Heart right ventricle (tissue), 16 donors: ENCODE data around the gene HLA-A. TPM values are rescaled to one million over a fixed set of nuclear protein-coding genes. Genes with fewer than 3 reads are reported as not detected.

ENCODE experiments used
- ATAC-seq, 8 donors: fragments of 200-7000 bp; cut with Tn5 transposase; one replicate each; pipeline ENCODE4 v1.9.1; 2020; ENCODE audit warnings: mild to moderate bottlenecking in 8 of 8, moderate library complexity in 8 of 8, moderate number of reproducible peaks in 1 of 8
- DNase-seq, 2 donors: peaks; one replicate each; pipeline ENCODE4 v3.0.0-alpha.2; 2020
- H3K27ac ChIP-seq, 10 donors: fragments of 200-600 bp; sonication (generic) in 2 of 10; one replicate each; pipeline versions ENCODE4 v1.5.0 to v1.8.0; 2020 to 2022; ENCODE audit warnings: mild to moderate bottlenecking in 3 of 10
- H3K27me3 ChIP-seq, 7 donors: fragments of 200-600 bp; one replicate each; pipeline ENCODE4 v1.8.0; 2021 to 2022; ENCODE audit warnings: mild to moderate bottlenecking in 2 of 7
- H3K36me3 ChIP-seq, 9 donors: fragments of 200-600 bp; sonication (generic) in 1 of 9; one replicate each; pipeline versions ENCODE4 v1.5.0 to v1.8.0; 2020 to 2022; ENCODE audit warnings: mild to moderate bottlenecking in 2 of 9
- H3K4me1 ChIP-seq, 9 donors: fragments of 200-600 bp; sonication (generic) in 1 of 9; one replicate each; pipeline versions ENCODE4 v1.5.0 to v1.8.0; 2020 to 2022; ENCODE audit warnings: mild to moderate bottlenecking in 4 of 9
- H3K4me3 ChIP-seq, 10 donors: fragments of 200-600 bp; sonication (generic) in 2 of 10; one replicate each; pipeline versions ENCODE4 v1.5.0 to v1.8.0; 2020 to 2022; ENCODE audit warnings: mild to moderate bottlenecking in 7 of 10, moderate library complexity in 2 of 10
- H3K9me3 ChIP-seq, 11 donors: fragments of 200-600 bp in 10 of 11; sonication (generic) in 2 of 11; one replicate each; pipeline versions ENCODE4 v1.5.0 to v1.8.0; 2013 to 2022; ENCODE audit warnings: mild to moderate bottlenecking in 2 of 11, control low read depth in 1 of 11, moderate library complexity in 1 of 11
- WGBS, 2 donors: extraction: QIAGEN DNeasy Blood & Tissue Kit; methylation state at CpG; one replicate each; pipeline ENCODE4 v1.1.7; 2013; ENCODE audit warnings: inconsistent platforms in 1 of 2; 5-methylcytosine and 5-hydroxymethylcytosine counted together
- intact Hi-C, 10 donors: fragments of 100-400 bp; cut with DNase I; formaldehyde crosslinking; loops; one replicate each; pipeline versions ENCODE4 v1.11.1 to v1.14.2; 2022
- polyA plus RNA-seq, 2 donors: library from polyadenylated mRNA; stranded (reverse); fragments of 200-250 nt; gene quantifications; one replicate each; pipeline ENCODE4 v1.2.3, GENCODE V29; 2013
- total RNA-seq, 10 donors: library from RNA; stranded (reverse); fragmentation: NEBNext Ultra II Directional in 3 of 10; extraction: Animal tissue kit (Norgen Biotek cat#: 25700) in 3 of 10; gene quantifications; one replicate each; pipeline versions ENCODE4 v1.2.1 to v1.2.4, GENCODE V29; 2021 to 2023
- TF ChIP-seq, protein P1 (sequence below), 9 donors: fragments of 200-600 bp; sonication (generic) in 2 of 9; IDR thresholded peaks; one replicate each; pipeline versions ENCODE4 v1.5.0 to v1.8.0; 2021 to 2022; ENCODE audit warnings: antibody characterized with exemption in 9 of 9, mild to moderate bottlenecking in 5 of 9, moderate library complexity in 1 of 9
- donor health status: Arrhythmogenic right ventricular cardiomyopathy.
- donor health status: ischemic (EF 13 %, LVEDD 7.1; RV severe dilation, severe dysfunction).
- donor health status: healthy with polysubstance abuse.
- donor health status: DM: no; HTN: yes; CAD: no.
- donor health status: DM: no; HTN: no; CAD: no.
- donor health status: ischemic (EF 25% LVEDD 6.9; RV normal size, moderate dysfunction).
- donor health status: ischemic (EF 25% LVEDD 5.7; RV mildly dilated, moderate dysfunction).
- donor health status: healthy.
- donor health status: DM: yes; HTN: yes; CAD: no.
- donor health status: Ischemic cardiomyopathy.
- donor health status: ischemic (EF 35%, LVEDD 5.7; RV mildly dilated, moderate dysfunction).
- donor health status: nonischemic (EF 11% LVEDD 7.7; RV severe dilation, severe dysfunction).
- donor health status: DM: yes; HTN: yes; CAD: no.
- donor health status: PGD.
- donor health status: ischemic (EF 29% LVEDD 5.4; RV normal size, mild dysfunction).
- donor health status: nonischemic (EF 23%, LVEDD 6.1; RV moderate dilation, normal function).

The HLA-A gene
- total and polyA plus RNA-seq, 12 donors, result 218 to 1,594 (median 312) TPM

DNA sequence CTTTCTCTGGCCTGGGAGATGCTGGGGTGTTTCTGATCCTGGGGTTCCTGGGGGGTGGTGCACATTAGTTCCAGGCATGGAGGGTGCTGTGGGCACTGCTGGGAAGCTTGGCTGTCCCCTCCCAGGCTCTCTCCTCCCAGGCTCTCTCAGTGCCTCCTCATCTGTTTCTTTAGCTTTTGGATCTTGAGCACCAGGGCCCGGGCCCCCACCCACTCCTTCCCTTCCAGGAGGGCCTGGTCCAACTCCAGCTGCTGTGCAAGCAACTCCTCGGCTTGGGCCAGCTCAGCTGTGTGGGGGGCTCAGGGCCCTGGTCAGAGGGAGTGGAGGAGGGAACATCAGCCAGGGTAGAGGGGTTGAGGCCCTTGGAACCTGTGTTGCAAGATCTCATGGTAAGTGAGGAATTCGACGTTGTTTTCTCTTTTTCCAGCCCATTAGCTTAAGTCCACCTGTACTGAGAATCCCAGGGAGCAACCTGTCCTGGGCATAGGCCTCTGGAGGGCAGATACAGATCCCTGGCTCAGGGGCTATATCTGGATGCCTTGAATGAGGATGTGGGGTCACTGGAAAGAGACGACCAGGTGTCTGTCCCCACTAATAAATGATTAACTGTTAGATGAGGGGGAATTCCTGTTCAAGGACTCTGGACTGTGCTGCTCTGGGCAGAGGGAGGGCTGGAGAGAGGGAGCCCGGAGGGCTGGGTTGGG lies 34.5 kb upstream of the HLA-A start:
- Histone ChIP-seq H3K4me3 (no peak overlapping the region), H3K36me3 (no peaks in the 10 kb centered on the region), H3K27ac (no peak overlapping the region), H3K27me3 (no peaks in the 10 kb centered on the region), H3K4me1 (no peaks in the 10 kb centered on the region), H3K9me3 (no peaks in the 10 kb centered on the region)
- TF ChIP-seq, protein P1, sequence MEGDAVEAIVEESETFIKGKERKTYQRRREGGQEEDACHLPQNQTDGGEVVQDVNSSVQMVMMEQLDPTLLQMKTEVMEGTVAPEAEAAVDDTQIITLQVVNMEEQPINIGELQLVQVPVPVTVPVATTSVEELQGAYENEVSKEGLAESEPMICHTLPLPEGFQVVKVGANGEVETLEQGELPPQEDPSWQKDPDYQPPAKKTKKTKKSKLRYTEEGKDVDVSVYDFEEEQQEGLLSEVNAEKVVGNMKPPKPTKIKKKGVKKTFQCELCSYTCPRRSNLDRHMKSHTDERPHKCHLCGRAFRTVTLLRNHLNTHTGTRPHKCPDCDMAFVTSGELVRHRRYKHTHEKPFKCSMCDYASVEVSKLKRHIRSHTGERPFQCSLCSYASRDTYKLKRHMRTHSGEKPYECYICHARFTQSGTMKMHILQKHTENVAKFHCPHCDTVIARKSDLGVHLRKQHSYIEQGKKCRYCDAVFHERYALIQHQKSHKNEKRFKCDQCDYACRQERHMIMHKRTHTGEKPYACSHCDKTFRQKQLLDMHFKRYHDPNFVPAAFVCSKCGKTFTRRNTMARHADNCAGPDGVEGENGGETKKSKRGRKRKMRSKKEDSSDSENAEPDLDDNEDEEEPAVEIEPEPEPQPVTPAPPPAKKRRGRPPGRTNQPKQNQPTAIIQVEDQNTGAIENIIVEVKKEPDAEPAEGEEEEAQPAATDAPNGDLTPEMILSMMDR (IDR thresholded peaks at IDR 0.05), result no peak
- ATAC-seq (no peak), DNase-seq (no peak)
- 13 to 47% methylated on average over 6 of the region's 6 CpGs for WGBS, 2 donors
- intact Hi-C loops, result no loop called here

DNA sequence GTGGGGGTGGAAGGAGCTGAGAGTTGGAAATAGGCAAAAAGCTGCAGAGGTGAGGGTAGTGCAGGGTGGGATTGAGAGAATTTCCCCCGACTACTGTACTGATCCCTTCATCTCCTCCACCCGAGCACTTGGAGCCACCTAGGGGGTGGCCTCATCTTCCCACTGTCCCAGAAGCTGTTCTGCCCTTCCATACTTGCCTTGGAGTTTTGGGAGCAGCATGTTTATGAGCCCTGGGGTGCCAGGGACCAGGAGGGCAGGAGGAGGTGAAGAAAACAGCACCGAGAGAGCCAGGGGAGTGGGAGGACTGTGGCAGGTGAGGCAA lies 34.0 kb upstream of the HLA-A start:
- WGBS, 2 donors, result 87% methylated on average over 3 of the region's 3 CpGs
- H3K4me3 ChIP-seq, result no peak overlapping the region
- H3K9me3 ChIP-seq, result no peaks in the 10 kb centered on the region
- ATAC-seq (no peak), DNase-seq (no peak)
- no peaks in the 10 kb centered on the region for H3K4me1 ChIP-seq
- intact Hi-C loops, result no loop called here
- H3K27me3 ChIP-seq, result no peaks in the 10 kb centered on the region
- H3K36me3 ChIP-seq, result no peaks in the 10 kb centered on the region
- TF ChIP-seq, protein P1 (IDR thresholded peaks at IDR 0.05), result no peak
- H3K27ac ChIP-seq, result no peak overlapping the region

DNA sequence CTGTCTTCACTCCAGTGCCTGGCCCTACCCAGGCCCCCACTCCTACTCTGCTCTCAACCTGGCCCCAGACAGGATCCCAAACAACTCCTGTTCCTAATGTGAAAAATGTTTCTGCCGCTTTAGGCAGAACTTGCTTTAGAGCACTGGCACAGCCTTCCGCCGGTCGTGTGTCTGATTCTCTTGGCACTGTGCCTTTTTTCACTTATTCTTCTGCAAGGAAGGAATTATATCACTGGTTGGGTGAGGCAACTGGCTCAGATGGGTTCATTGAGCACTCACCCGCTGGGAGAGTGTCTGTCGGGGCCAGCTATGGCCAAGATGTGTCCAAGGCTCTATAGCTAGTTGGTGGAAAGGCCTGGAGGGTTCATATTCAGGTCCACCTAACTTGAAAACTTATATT lies 33.6 kb upstream of the HLA-A start:
- Histone ChIP-seq H3K27ac (no peak overlapping the region), H3K27me3 (no peaks in the 10 kb centered on the region), H3K4me3 (no peak overlapping the region), H3K36me3 (no peaks in the 10 kb centered on the region), H3K9me3 (no peaks in the 10 kb centered on the region), H3K4me1 (no peaks in the 10 kb centered on the region)
- intact Hi-C loops, result no loop called here
- TF ChIP-seq, protein P1 (IDR thresholded peaks at IDR 0.05), result no peak
- ATAC-seq, result no peak
- DNase-seq, result no peak
- WGBS, 2 donors, result 37 to 53% methylated on average over 5 to 6 of the region's 6 CpGs

DNA sequence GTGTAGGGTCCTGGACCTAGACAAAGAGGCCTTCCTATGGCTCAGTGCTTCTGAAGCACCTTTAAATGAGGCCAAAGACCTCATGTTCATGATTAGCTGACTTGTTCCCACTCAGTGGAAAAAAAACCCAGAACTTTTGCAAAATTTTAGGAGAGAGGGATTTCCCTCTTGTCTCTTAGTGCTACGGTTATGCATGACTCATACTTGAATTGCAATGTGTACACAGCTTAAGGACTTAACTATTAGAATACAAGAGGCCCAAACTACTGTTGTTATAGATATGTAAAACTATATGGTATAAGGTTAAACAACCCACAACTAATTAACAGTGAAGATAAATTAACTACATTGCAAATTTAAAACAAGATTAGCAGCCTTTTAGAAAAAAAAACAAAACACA lies 32.3 kb upstream of the HLA-A start:
- Histone ChIP-seq H3K4me3 (no peak overlapping the region), H3K36me3 (no peaks in the 10 kb centered on the region), H3K27ac (no peak overlapping the region), H3K4me1 (no peaks in the 10 kb centered on the region), H3K9me3 (no peaks in the 10 kb centered on the region), H3K27me3 (no peaks in the 10 kb centered on the region)
- no peak for ATAC-seq
- WGBS, 2 donors, result 40 to 60% methylated on average over 1 of the region's 1 CpG
- no peak for DNase-seq
- TF ChIP-seq, protein P1 (IDR thresholded peaks at IDR 0.05), result no peak
- intact Hi-C loops, result loop anchor here in 1 of 10 donors (10.0 kb wide), 1 partner anchor 45 kb away; no protein-coding TSS in a partner anchor
